OCI-LY3 (cell line): ENCODE measurements around the gene ITPR3.

Experiments used
- H2AFZ ChIP-seq: fragments of 200-600, 300-600 bp; shearing (Covaris generic); 2 replicates; pipeline ENCODE4 v1.6.0; 2014; ENCODE audit warnings: antibody characterized with exemption, low read depth, low read length
- H3K27ac ChIP-seq: fragments of 200-600, 300-600 bp; sonication (generic); 2 replicates; pipeline ENCODE4 v1.5.1; 2014; ENCODE audit warnings: mild to moderate bottlenecking, low read length, moderate library complexity, mixed read lengths
- H3K27me3 ChIP-seq: fragments of 200-600, 300-600 bp; sonication (generic); 2 replicates; pipeline ENCODE4 v1.6.1; 2014; ENCODE audit warnings: low read depth, low read length, mixed read lengths
- H3K36me3 ChIP-seq: fragments of 200-600, 300-600 bp; sonication (generic); replicated peaks from 2 replicates; pipeline ENCODE3; 2014; ENCODE audit warnings: low read depth, low read length, mixed read lengths
- H3K4me1 ChIP-seq: fragments of 300-600, 200-600 bp; sonication (generic); 2 replicates; pipeline ENCODE4 v1.6.1; 2014; ENCODE audit warnings: low read length, mixed read lengths
- H3K4me2 ChIP-seq: fragments of 200-600, 300-600 bp; sonication (generic); 2 replicates; pipeline ENCODE4 v1.6.1; 2014; ENCODE audit warnings: low read length, mixed read lengths
- H3K4me3 ChIP-seq: fragments of 300-600, 200-600 bp; sonication (generic); 2 replicates; pipeline ENCODE4 v1.5.1; 2014; ENCODE audit warnings: antibody characterized with exemption, mild to moderate bottlenecking, low read length, moderate library complexity
- H3K79me2 ChIP-seq: fragments of 300-600, 200-600 bp; shearing (Covaris generic); 2 replicates; pipeline ENCODE4 v1.6.1; 2014; ENCODE audit warnings: mild to moderate bottlenecking, low read length, mixed read lengths
- H3K9ac ChIP-seq: fragments of 300-600, 200-600 bp; shearing (Covaris generic); 2 replicates; pipeline ENCODE4 v1.6.0; 2014; ENCODE audit warnings: mild to moderate bottlenecking, low read length, moderate library complexity
- H3K9me3 ChIP-seq: fragments of 200-600, 300-600 bp; shearing (Covaris generic); 2 replicates; pipeline ENCODE4 v1.6.1; 2014; ENCODE audit warnings: low read length, mixed read lengths; ENCODE audit not compliant: insufficient read depth
- H4K20me1 ChIP-seq: fragments of 200-600, 300-600 bp; sonication (generic); 2 replicates; pipeline ENCODE4 v1.6.1; 2016; ENCODE audit warnings: low read length, mixed read lengths; ENCODE audit not compliant: insufficient read depth
- CTCF ChIP-seq: fragments of 200-600, 300-600 bp; sonication (generic); IDR thresholded peaks from 2 replicates; pipeline ENCODE4 v1.5.1; 2014; ENCODE audit warnings: antibody characterized with exemption, low read length, low read depth
- EZH2phosphoT487 ChIP-seq: fragments of 200-600 bp; shearing (Covaris generic); IDR thresholded peaks from 2 replicates; pipeline ENCODE4 v1.6.1; 2018; ENCODE audit warnings: antibody characterized with exemption, mixed run types, low read depth

The ITPR3 gene

GRCh38 chr6:33658982-33659689, 38.0 kb downstream of the ITPR3 start:
- Histone ChIP-seq H3K79me2 (no peaks in the 10 kb centered on the region), H3K4me1 (no peaks in the 10 kb centered on the region), H3K27ac (no peak overlapping the region), H3K4me3 (no peak overlapping the region), H3K27me3 (no peaks in the 10 kb centered on the region), H4K20me1 (no peaks in the 10 kb centered on the region), H3K9ac (no peak overlapping the region), H3K9me3 (no peaks in the 10 kb centered on the region), H3K4me2 (no peak overlapping the region), H3K36me3 (no peaks in the 10 kb centered on the region), H2AFZ (no peak overlapping the region)
- TF ChIP-seq EZH2phosphoT487 (no peak), CTCF (no peak)

- no peaks in the 10 kb centered on the region for H3K36me3 ChIP-seq
- TF ChIP-seq CTCF (no peak), EZH2phosphoT487 (no peak)
- H2AFZ ChIP-seq: no peak overlapping the region
- no peaks in the 10 kb centered on the region for H3K9me3 ChIP-seq
- H3K4me3 ChIP-seq: no peak overlapping the region
- H3K9ac ChIP-seq: no peak overlapping the region
- H3K27me3 ChIP-seq: no peaks in the 10 kb centered on the region
- H4K20me1 ChIP-seq: no peaks in the 10 kb centered on the region
- no peaks in the 10 kb centered on the region for H3K4me1 ChIP-seq
- H3K79me2 ChIP-seq: no peaks in the 10 kb centered on the region
- H3K27ac ChIP-seq: no peak overlapping the region
- no peak overlapping the region for H3K4me2 ChIP-seq
These were observed 38.9 kb downstream of the ITPR3 start for GRCh38 chr6:33659986-33660385.

GRCh38 chr6:33661106-33661838, 40.1 kb downstream of the ITPR3 start:
- H3K79me2 ChIP-seq: no peaks in the 10 kb centered on the region
- H3K9ac ChIP-seq: no peak overlapping the region
- no peak overlapping the region for H3K27ac ChIP-seq
- no peak overlapping the region for H2AFZ ChIP-seq
- H3K4me1 ChIP-seq: no peaks in the 10 kb centered on the region
- no peak for TF ChIP-seq CTCF
- TF ChIP-seq EZH2phosphoT487: no peak
- no peaks in the 10 kb centered on the region for H3K9me3 ChIP-seq
- no peak overlapping the region for H3K4me3 ChIP-seq
- no peaks in the 10 kb centered on the region for H4K20me1 ChIP-seq
- no peaks in the 10 kb centered on the region for H3K27me3 ChIP-seq
- H3K36me3 ChIP-seq: no peaks in the 10 kb centered on the region
- H3K4me2 ChIP-seq: no peak overlapping the region

GRCh38 chr6:33662318-33662717, 41.2 kb downstream of the ITPR3 start:
- Histone ChIP-seq H3K9ac (no peak overlapping the region), H3K4me3 (no peak overlapping the region), H3K27ac (no peak overlapping the region), H3K9me3 (no peaks in the 10 kb centered on the region), H3K27me3 (no peaks in the 10 kb centered on the region), H3K4me1 (no peaks in the 10 kb centered on the region), H3K4me2 (no peak overlapping the region), H3K79me2 (no peaks in the 10 kb centered on the region), H4K20me1 (no peaks in the 10 kb centered on the region), H3K36me3 (no peaks in the 10 kb centered on the region), H2AFZ (no peak overlapping the region)
- TF ChIP-seq CTCF (no peak), EZH2phosphoT487 (no peak)
